HepG2 (cell line): Measurements from ENCODE around the gene TSPAN15. TPM values are rescaled to one million over a fixed set of nuclear protein-coding genes. Genes with fewer than 3 reads are reported as not detected.

Experiments used
- ATAC-seq: fragments of 200-7000 bp; cut with Tn5 transposase; 3 replicates; pipeline ENCODE4 v1.9.1; 2020; ENCODE audit warnings: mild to moderate bottlenecking, moderate library complexity
- BruUV-seq: library from RNA; stranded (reverse); fragments of 400-500 nt; replicated peaks from 2 replicates; lab custom pipeline; 2021; lab: Mats Ljungman, UMichigan
- CTCF ChIA-PET: fragments of 300-600 bp; formaldehyde crosslinking; extraction: SDS; loops from one replicate; lab custom pipeline; 2021; ENCODE audit warnings: low total read pairs, inconsistent platforms, low intra/inter-chr PET ratio; lab: Yijun Ruan, JAX
- POLR2A ChIA-PET: fragments of 350-600 bp; sonication (Branson Sonifier 250); formaldehyde crosslinking; loops from one replicate; lab custom pipeline; 2020; ENCODE audit warnings: antibody characterized with exemption, inconsistent platforms; lab: Yijun Ruan, JAX
- DNase-seq: peaks from one replicate; pipeline ENCODE4 v3.0.0-alpha.2; 2015; ENCODE audit warnings: low spot score
- FAIRE-seq: peaks from 3 replicates; lab custom pipeline; 2011; peaks lifted over from hg19 to GRCh38; lab: Jason Lieb, UNC
- H2AFZ ChIP-seq: one replicate; pipeline ENCODE4 v1.6.1; 2011; ENCODE audit warnings: low read length, inconsistent platforms
- H3K27ac ChIP-seq: fragments of 300-600 bp; 3 replicates; pipeline ENCODE4 v1.8.0; 2011; ENCODE audit warnings: mixed run types, mild to moderate bottlenecking, mixed read lengths, low read length, inconsistent platforms; ENCODE audit not compliant: insufficient read depth; ENCODE audit errors: extremely low read length
- H3K27me3 ChIP-seq, 2 experiments: fragments of 200-600 bp in 1 of 2; 2 replicates in 1 of 2; 3 replicates in 1 of 2; pipeline versions ENCODE4 v1.6.0 to v1.8.0; 2011; ENCODE audit warnings: low read length in 2 of 2, mild to moderate bottlenecking in 2 of 2, moderate library complexity in 2 of 2, inconsistent platforms in 1 of 2; ENCODE audit not compliant: insufficient read depth in 2 of 2, control insufficient read depth in 1 of 2
- H3K36me3 ChIP-seq, 2 experiments: fragments of 200-600 bp in 1 of 2; replicated peaks in 1 of 2; 2 replicates in 1 of 2; 3 replicates in 1 of 2; pipeline versions ENCODE4 v1.5.1 to v1.8.0; 2011; ENCODE audit warnings: low read length in 2 of 2, inconsistent platforms in 1 of 2; ENCODE audit not compliant: insufficient read depth in 2 of 2, control insufficient read depth in 1 of 2
- H3K4me1 ChIP-seq: 2 replicates; pipeline ENCODE4 v1.5.1; 2012; ENCODE audit warnings: low read length, inconsistent platforms; ENCODE audit not compliant: insufficient read depth
- H3K4me2 ChIP-seq: 2 replicates; pipeline ENCODE4 v1.6.0; 2011; ENCODE audit warnings: low read depth, low read length, inconsistent platforms
- H3K4me3 ChIP-seq, 3 experiments: fragments of 200-600 bp in 1 of 3; sonication (generic), shearing (Covaris generic) in 1 of 3; replicated peaks in 1 of 3; 2 replicates each; pipeline ENCODE4 v1.5.1; 2011 to 2016; ENCODE audit warnings: low read length in 3 of 3, inconsistent platforms in 2 of 3, low read depth in 2 of 3, mild to moderate bottlenecking in 2 of 3, control low read depth in 1 of 3, mixed read lengths in 1 of 3; ENCODE audit not compliant: insufficient read depth in 1 of 3
- H3K79me2 ChIP-seq: one replicate; pipeline ENCODE4 v1.6.1; 2011; ENCODE audit warnings: low read length, inconsistent platforms; ENCODE audit not compliant: insufficient read depth
- H3K9ac ChIP-seq: 2 replicates; pipeline ENCODE4 v1.6.0; 2011; ENCODE audit warnings: mild to moderate bottlenecking, low read depth, low read length, inconsistent platforms; ENCODE audit not compliant: insufficient read depth
- H3K9me3 ChIP-seq: 2 replicates; pipeline ENCODE4 v1.5.1; 2012; ENCODE audit warnings: mild to moderate bottlenecking, low read length
- H4K20me1 ChIP-seq: 2 replicates; pipeline ENCODE4 v1.6.0; 2011; ENCODE audit warnings: inconsistent platforms, mild to moderate bottlenecking, low read length, moderate library complexity; ENCODE audit not compliant: insufficient read depth
- CEBPB ChIP-seq: IDR thresholded peaks from 2 replicates; pipeline ENCODE4 v1.6.1; 2011; ENCODE audit warnings: low read depth, low read length, improper control_type of control experiment, borderline replicate concordance
- ELF1 ChIP-seq: sonication (generic); formaldehyde crosslinking; IDR thresholded peaks from 2 replicates; pipeline ENCODE4 v1.4.0; 2020; ENCODE audit warnings: missing genetic modification reagents
- ELF3 ChIP-seq: IDR thresholded peaks from 2 replicates; pipeline ENCODE4 v1.6.1; 2016; ENCODE audit warnings: missing genetic modification reagents, missing compliant biosample characterization
- FOXP4 ChIP-seq: sonication (generic); formaldehyde crosslinking; IDR thresholded peaks from 2 replicates; pipeline ENCODE4 v1.4.0; 2020; ENCODE audit warnings: missing genetic modification reagents
- ZNF17 ChIP-seq: sonication (generic); formaldehyde crosslinking; IDR thresholded peaks from 2 replicates; pipeline ENCODE4 v1.5.0; 2020; ENCODE audit warnings: mild to moderate bottlenecking, missing genetic modification reagents
- ZNF670 ChIP-seq: sonication (generic); formaldehyde crosslinking; IDR thresholded peaks from 2 replicates; pipeline ENCODE4 v1.8.0; 2022; ENCODE audit warnings: mild to moderate bottlenecking, missing genetic modification reagents, borderline replicate concordance
- ZNF780A ChIP-seq: sonication (generic); formaldehyde crosslinking; IDR thresholded peaks from 2 replicates; pipeline ENCODE4 v1.8.0; 2022; ENCODE audit warnings: mild to moderate bottlenecking, missing genetic modification reagents, moderate library complexity
- WGBS: methylation state at CpG from one replicate; pipeline ENCODE4 v1.1.6; 2017; ENCODE audit warnings: low lambda C conversion rate; 5-methylcytosine and 5-hydroxymethylcytosine counted together
- in situ Hi-C: cut with HindIII; loops from 2 replicates; pipeline ENCODE4 v1.10.0; 2017; ENCODE audit warnings: low pct_unique_long_range_greater_than_20kb; ENCODE audit not compliant: extremely low pct_ligation_motif_present
- intact Hi-C: fragments of 100-400 bp; cut with micrococcal nuclease; formaldehyde crosslinking; loops from one replicate; pipeline ENCODE4 v1.10.0; 2022; ENCODE audit not compliant: unreplicated experiment
- polyA plus RNA-seq, 8 experiments: library from polyadenylated mRNA; depleted of rRNA in 3 of 8; stranded (reverse) in 7 of 8; unstranded in 1 of 8; fragments of >200 nt; fragmentation: Illumina TruSeq in 4 of 8; extraction: Trizol in 4 of 8; gene quantifications; 2 replicates each; pipeline versions ENCODE4 v1.2.1 to v1.2.3, GENCODE V29; 2011 to 2016; ENCODE audit warnings: low read depth in 4 of 8, missing spikeins in 1 of 8, mixed read lengths in 1 of 8; ENCODE audit not compliant: insufficient read depth in 1 of 8
- total RNA-seq, 5 experiments: library from RNA; depleted of rRNA; stranded (reverse); fragments of >200 nt; fragmentation: Illumina TruSeq; extraction: Trizol; gene quantifications; 2 replicates each; pipeline ENCODE4 v1.2.3, GENCODE V29; 2016; ENCODE audit warnings: low read depth in 1 of 5

Gene TSPAN15
- total and polyA plus RNA-seq, 2 of the 13 experiments (the other 11 are each of a cell fraction or from before 2014, with no cell fraction given): 0.27 to 3.2 TPM

GRCh38 chr10:69437321-69438259 is 13.7 kb upstream of the TSPAN15 start:
- in situ Hi-C loops: no loop called here
- no peak for TF ChIP-seq ZNF670 (CRISPR knock-in tag)
- TF ChIP-seq CEBPB: peak; percentile 22; the same call in 1 of the 2 replicates
- TF ChIP-seq, all 625 proteins: peak for 1
- ChIA-PET CTCF (no interaction called here), POLR2A (no interaction called here)
- H3K79me2 ChIP-seq: no peaks in the 10 kb centered on the region
- no peak overlapping the region for H3K4me3 ChIP-seq
- no TSS peak for BruUV-seq
- 36% methylated on average over 12 of the region's 13 CpGs for WGBS
- no peak overlapping the region for H3K9ac ChIP-seq
- intact Hi-C loops: no loop called here
- no peak overlapping the region for H2AFZ ChIP-seq
- no peaks in the 10 kb centered on the region for H4K20me1 ChIP-seq
- H3K27ac ChIP-seq: no peak overlapping the region
- ATAC-seq (no peak), DNase-seq (no peak), FAIRE-seq (no peak)
- peak overlapping the region; percentile 22; the same call in 1 of the 2 replicates for H3K4me2 ChIP-seq
- H3K4me1 ChIP-seq: peaks cover 24% of the 10 kb centered on the region
- H3K36me3 ChIP-seq: no peaks in the 10 kb centered on the region
- 0 out of 5 replicates have a peak, but pooled peaks cover 0 to 15% of the 10 kb centered on the region in 2 experiments for H3K27me3 ChIP-seq
- H3K9me3 ChIP-seq: no peaks in the 10 kb centered on the region

- no peaks in the 10 kb centered on the region for H3K79me2 ChIP-seq
- no peak for DNase-seq
- H3K9me3 ChIP-seq: no peaks in the 10 kb centered on the region
- no peak overlapping the region for H3K9ac ChIP-seq
- ChIA-PET CTCF (no interaction called here), POLR2A (no interaction called here)
- no peak for FAIRE-seq
- 8% methylated on average over 9 of the region's 10 CpGs for WGBS
- H3K4me2 ChIP-seq: peak overlapping the region; percentile 22; the same call in 1 of the 2 replicates
- H3K27ac ChIP-seq: no peak overlapping the region
- no peak for ATAC-seq
- BruUV-seq: no TSS peak
- in situ Hi-C loops: no loop called here
- H2AFZ ChIP-seq: no peak overlapping the region
- intact Hi-C loops: no loop called here
- no peak for TF ChIP-seq FOXP4 (CRISPR knock-in tag)
- no peak for TF ChIP-seq ZNF780A
- TF ChIP-seq ELF3: peak; percentile 78
- no peak for TF ChIP-seq ZNF17 (CRISPR knock-in tag)
- TF ChIP-seq ELF1 (CRISPR knock-in tag): 0 out of 2 replicates have a peak, but pooled peaks have one; percentile 25
- H4K20me1 ChIP-seq: no peaks in the 10 kb centered on the region
- H3K4me3 ChIP-seq: no peak overlapping the region
- 0 out of 5 replicates have a peak, but pooled peaks cover 0 to 15% of the 10 kb centered on the region in 2 experiments for H3K27me3 ChIP-seq
- H3K4me1 ChIP-seq: peaks cover 24% of the 10 kb centered on the region
- no peaks in the 10 kb centered on the region for H3K36me3 ChIP-seq
Observed at GRCh38 chr10:69438536-69439349, 12.5 kb upstream of the TSPAN15 start.
